Transverse colon (tissue), 4 donors: ENCODE measurements around the gene HSD3B1.

Source experiments
- CTCF ChIP-seq, 5 experiments: fragments of 200-600 bp in 3 of 5; fragments of 450-650 bp in 2 of 5; sonication (generic) in 3 of 5; IDR thresholded peaks; 1 replicate in 2 of 5; 2 replicates in 3 of 5; pipeline ENCODE4 v1.5.1; 2016 to 2017; ENCODE audit warnings: antibody characterized with exemption in 5 of 5, inconsistent platforms in 3 of 5, mild to moderate bottlenecking in 2 of 5, moderate library complexity in 1 of 5
- EP300 ChIP-seq: sonication (generic); formaldehyde crosslinking; IDR thresholded peaks from one replicate; pipeline ENCODE4 v1.6.1; 2017; ENCODE audit warnings: antibody characterized with exemption, low read depth
- POLR2AphosphoS5 ChIP-seq, 3 donors: sonication (generic); formaldehyde crosslinking; IDR thresholded peaks; one replicate each; pipeline ENCODE4 v1.6.1; 2016; ENCODE audit warnings: antibody characterized with exemption in 3 of 3

- TF ChIP-seq CTCF (IDR thresholded peaks at IDR 0.05) (no peak), EP300 (no peak), POLR2AphosphoS5 (IDR thresholded peaks at IDR 0.05) (no peak)
These were observed 35.5 kb downstream of the HSD3B1 start for GRCh38 chr1:119542492-119542946.
